HG03565 (cell line): ENCODE results near the gene BLOC1S1.
"Not testable (repeated sequence)": the region's sequence is repeated elsewhere in the genome, so short reads cannot be mapped to it uniquely, and the experiment has no call there.

Experiments
- ATAC-seq: cut with Tn5 transposase; IDR thresholded peaks from one replicate; pipeline ENCODE4 v1.9.1; 2021; ENCODE audit warnings: mild to moderate bottlenecking, moderate library complexity; ENCODE audit not compliant: unreplicated experiment

BLOC1S1 gene

GRCh38 chr12:55743406-55744339 is 27.8 kb downstream of the BLOC1S1 start:
- ATAC-seq: peak; percentile 30

GRCh38 chr12:55744340-55745030 is 28.6 kb downstream of the BLOC1S1 start:
- ATAC-seq: no peak

GRCh38 chr12:55745361-55746173 is 29.7 kb downstream of the BLOC1S1 start:
- ATAC-seq: no peak

GRCh38 chr12:55746174-55746912 is 30.5 kb downstream of the BLOC1S1 start:
- no peak for ATAC-seq

- ATAC-seq: no peak
Observed at GRCh38 chr12:55746913-55747231, 31.0 kb downstream of the BLOC1S1 start.

- ATAC-seq: no peak
Observed at GRCh38 chr12:55748230-55748993, 32.6 kb downstream of the BLOC1S1 start.

- ATAC-seq: no peak
Observed at GRCh38 chr12:55755246-55755645, 39.4 kb downstream of the BLOC1S1 start.

- ATAC-seq: no peak
Observed at GRCh38 chr12:55757701-55758100, 41.9 kb downstream of the BLOC1S1 start.

GRCh38 chr12:55758575-55758974 is 42.7 kb downstream of the BLOC1S1 start:
- not testable (repeated sequence) for ATAC-seq

GRCh38 chr12:55760663-55761062 is 44.8 kb downstream of the BLOC1S1 start:
- no peak for ATAC-seq

- ATAC-seq: no peak
Observed at GRCh38 chr12:55762646-55763045, 46.8 kb downstream of the BLOC1S1 start.

GRCh38 chr12:55765736-55766290 is 50.0 kb downstream of the BLOC1S1 start:
- ATAC-seq: no peak

GRCh38 chr12:55767156-55767555 is 51.3 kb downstream of the BLOC1S1 start:
- ATAC-seq: no peak
